SH-SY5Y (cell line): ENCODE results near the gene PCDHB1.
A peak's percentile ranks its signal among the peaks of the same experiment; 100 is the strongest.

Experiments used
- GATA2 ChIP-seq: IDR thresholded peaks from 2 replicates; pipeline ENCODE4 v1.6.1; 2011; ENCODE audit warnings: mild to moderate bottlenecking, low read depth, low read length
- GATA3 ChIP-seq: IDR thresholded peaks from 2 replicates; pipeline ENCODE4 v1.6.1; 2011; ENCODE audit warnings: low read depth, mild to moderate bottlenecking, low read length, moderate library complexity

PCDHB1 gene

GRCh38 chr5:141050622-141051520 is at the start of gene PCDHB1:
PCDHB1 (plus strand) TSS chr5:141051374; CDS start chr5:141051471, 97 bp downstream.
- no peak for TF ChIP-seq GATA2
- TF ChIP-seq GATA3 = no peak

GRCh38 chr5:141001446-141001843 is 49.7 kb upstream of the PCDHB1 start:
- TF ChIP-seq GATA2 (no peak), GATA3 (no peak)

- TF ChIP-seq GATA2 (0 out of 2 replicates have a peak, but pooled peaks have one; percentile 28), GATA3 (no peak)
Measured at GRCh38 chr5:141001844-141002604, 49.1 kb upstream of the PCDHB1 start.

- TF ChIP-seq GATA2 = no peak
- no peak for TF ChIP-seq GATA3
Measured at GRCh38 chr5:141002605-141002965, 48.6 kb upstream of the PCDHB1 start.

- no peak for TF ChIP-seq GATA3
- TF ChIP-seq GATA2 = no peak
Measured at GRCh38 chr5:141003031-141003430, 48.1 kb upstream of the PCDHB1 start.

GRCh38 chr5:141003791-141004611 is 47.2 kb upstream of the PCDHB1 start:
- TF ChIP-seq GATA2 (no peak), GATA3 (no peak)

GRCh38 chr5:141007791-141008190 is 43.4 kb upstream of the PCDHB1 start:
- TF ChIP-seq GATA3 (no peak), GATA2 (no peak)

- no peak for TF ChIP-seq GATA2
- no peak for TF ChIP-seq GATA3
Measured at GRCh38 chr5:141010047-141010793, 41.0 kb upstream of the PCDHB1 start.

GRCh38 chr5:141017943-141018342 is 33.2 kb upstream of the PCDHB1 start:
- TF ChIP-seq GATA2 (no peak), GATA3 (no peak)

- TF ChIP-seq GATA3 = no peak
- no peak for TF ChIP-seq GATA2
Measured at GRCh38 chr5:141022384-141022783, 28.8 kb upstream of the PCDHB1 start.

GRCh38 chr5:141031006-141031405 is 20.2 kb upstream of the PCDHB1 start:
- no peak for TF ChIP-seq GATA3

- no peak for TF ChIP-seq GATA2
- no peak for TF ChIP-seq GATA3
Measured at GRCh38 chr5:141032626-141033025, 18.5 kb upstream of the PCDHB1 start.

- TF ChIP-seq GATA2 (no peak), GATA3 (no peak)
Measured at GRCh38 chr5:141039061-141039460, 12.1 kb upstream of the PCDHB1 start.
